H9 (cell line): ENCODE measurements around the gene ATP8A2. TPM values are rescaled to one million over a fixed set of nuclear protein-coding genes. Genes with fewer than 3 reads are reported as not detected.

Experiments used
- DNase-seq: peaks from one replicate; pipeline ENCODE4 v3.0.0-alpha.2; 2017
- H2AFZ ChIP-seq: one replicate; pipeline ENCODE4 v1.6.1; 2013; ENCODE audit warnings: mild to moderate bottlenecking, low read length, control low read depth, moderate library complexity
- H2AK5ac ChIP-seq: 2 replicates; pipeline ENCODE4 v1.6.1; 2013; ENCODE audit warnings: low read length, control low read depth, mixed read lengths; ENCODE audit not compliant: insufficient read length
- H2BK120ac ChIP-seq: one replicate; pipeline ENCODE4 v1.6.1; 2013; ENCODE audit warnings: low read depth, mild to moderate bottlenecking, low read length, control low read depth, inconsistent platforms; ENCODE audit not compliant: poor library complexity, severe bottlenecking
- H2BK12ac ChIP-seq: 2 replicates; pipeline ENCODE4 v1.6.1; 2013; ENCODE audit warnings: low read length, control low read depth, mixed read lengths, low read depth; ENCODE audit not compliant: insufficient read length
- H2BK15ac ChIP-seq: 2 replicates; pipeline ENCODE4 v1.6.1; 2013; ENCODE audit warnings: low read depth, low read length, control low read depth
- H2BK20ac ChIP-seq: one replicate; pipeline ENCODE4 v1.6.1; 2013; ENCODE audit warnings: low read depth, mild to moderate bottlenecking, low read length, control low read depth, inconsistent platforms; ENCODE audit not compliant: poor library complexity, severe bottlenecking
- H2BK5ac ChIP-seq: 2 replicates; pipeline ENCODE4 v1.6.1; 2013; ENCODE audit warnings: low read length, control low read depth, mixed read lengths; ENCODE audit not compliant: insufficient read length
- H3K14ac ChIP-seq: 2 replicates; pipeline ENCODE4 v1.6.1; 2013; ENCODE audit warnings: low read length, control low read depth; ENCODE audit not compliant: insufficient read depth
- H3K18ac ChIP-seq: 2 replicates; pipeline ENCODE4 v1.6.1; 2013; ENCODE audit warnings: low read depth, mild to moderate bottlenecking, mixed read lengths, low read length, control low read depth; ENCODE audit not compliant: insufficient read length
- H3K23ac ChIP-seq: 2 replicates; pipeline ENCODE4 v1.6.1; 2013; ENCODE audit warnings: low read length, control low read depth, mixed read lengths, low read depth; ENCODE audit not compliant: insufficient read length
- H3K23me2 ChIP-seq: 2 replicates; pipeline ENCODE4 v1.6.1; 2013; ENCODE audit warnings: low read depth, mild to moderate bottlenecking, mixed read lengths, low read length, control low read depth; ENCODE audit not compliant: insufficient read length, poor library complexity, severe bottlenecking
- H3K27ac ChIP-seq: 2 replicates; pipeline ENCODE4 v1.5.1; 2013; ENCODE audit warnings: low read length, control low read depth, mixed read lengths, low read depth; ENCODE audit not compliant: insufficient read length
- H3K27me3 ChIP-seq: 2 replicates; pipeline ENCODE4 v1.6.1; 2013; ENCODE audit warnings: low read length, control low read depth, inconsistent platforms; ENCODE audit not compliant: insufficient read depth
- H3K4ac ChIP-seq: 2 replicates; pipeline ENCODE4 v1.6.1; 2013; ENCODE audit warnings: low read depth, mild to moderate bottlenecking, control low read depth, inconsistent platforms, low read length, moderate library complexity
- H3K4me1 ChIP-seq: 2 replicates; pipeline ENCODE4 v1.6.1; 2013; ENCODE audit warnings: low read length, control low read depth, inconsistent platforms; ENCODE audit not compliant: insufficient read depth
- H3K4me2 ChIP-seq: 2 replicates; pipeline ENCODE4 v1.6.1; 2013; ENCODE audit warnings: low read length, control low read depth, mixed read lengths; ENCODE audit not compliant: insufficient read length, insufficient read depth
- H3K56ac ChIP-seq: 2 replicates; pipeline ENCODE4 v1.6.1; 2013; ENCODE audit warnings: low read depth, mild to moderate bottlenecking, mixed read lengths, low read length, control low read depth; ENCODE audit not compliant: insufficient read length
- H3K79me1 ChIP-seq: 2 replicates; pipeline ENCODE4 v1.6.1; 2013; ENCODE audit warnings: low read depth, mild to moderate bottlenecking, moderate library complexity, low read length, control low read depth, inconsistent platforms; ENCODE audit not compliant: insufficient read depth, poor library complexity, severe bottlenecking
- H3K79me2 ChIP-seq: 2 replicates; pipeline ENCODE4 v1.6.1; 2013; ENCODE audit warnings: low read length, control low read depth, inconsistent platforms; ENCODE audit not compliant: insufficient read depth
- H3K9ac ChIP-seq: 2 replicates; pipeline ENCODE4 v1.6.1; 2013; ENCODE audit warnings: low read length, control low read depth, mixed read lengths; ENCODE audit not compliant: insufficient read length; ENCODE audit errors: extremely low read depth
- H3K9me3 ChIP-seq: one replicate; pipeline ENCODE4 v1.6.1; 2013; ENCODE audit warnings: low read depth, low read length, inconsistent platforms; ENCODE audit not compliant: control insufficient read depth
- H3T11ph ChIP-seq: one replicate; pipeline ENCODE4 v1.6.1; 2013; ENCODE audit warnings: mild to moderate bottlenecking, low read length, control low read depth, inconsistent platforms
- H4K20me1 ChIP-seq: one replicate; pipeline ENCODE4 v1.6.1; 2013; ENCODE audit not compliant: control insufficient read depth, insufficient read length, insufficient read depth
- H4K5ac ChIP-seq: 2 replicates; pipeline ENCODE4 v1.6.1; 2013; ENCODE audit warnings: low read depth, mild to moderate bottlenecking, mixed read lengths, low read length, control low read depth; ENCODE audit not compliant: insufficient read length
- H4K8ac ChIP-seq: replicated peaks from 2 replicates; pipeline ENCODE4 v1.6.1; 2013; ENCODE audit warnings: low read length, control low read depth, mixed read lengths, low read depth; ENCODE audit not compliant: insufficient read length
- H4K91ac ChIP-seq: 2 replicates; pipeline ENCODE4 v1.6.1; 2013; ENCODE audit warnings: low read depth, mild to moderate bottlenecking, moderate library complexity, mixed read lengths, low read length, control low read depth; ENCODE audit not compliant: insufficient read length
- H3K27ac Mint-ChIP-seq, 3 experiments: 2 replicates in 2 of 3; 3 replicates in 1 of 3; pipeline ENCODE4 v1.8.0; 2020 to 2021; ENCODE audit warnings: mixed read lengths in 3 of 3, mild to moderate bottlenecking in 1 of 3, moderate library complexity in 1 of 3
- H3K27me3 Mint-ChIP-seq: 2 replicates; pipeline ENCODE4 v1.8.0; 2021; ENCODE audit warnings: low read depth, mild to moderate bottlenecking, moderate library complexity, mixed read lengths
- H3K36me3 Mint-ChIP-seq, 3 experiments: 2 replicates in 2 of 3; 3 replicates in 1 of 3; pipeline ENCODE4 v1.8.0; 2020 to 2021; ENCODE audit warnings: low read depth in 3 of 3, mixed read lengths in 3 of 3; ENCODE audit not compliant: insufficient read depth in 1 of 3
- H3K4me1 Mint-ChIP-seq, 2 experiments: 2 replicates each; pipeline ENCODE4 v1.8.0; 2020; ENCODE audit warnings: mixed read lengths in 2 of 2
- H3K4me3 Mint-ChIP-seq, 2 experiments: 2 replicates in 1 of 2; 3 replicates in 1 of 2; pipeline ENCODE4 v1.8.0; 2020 to 2021; ENCODE audit warnings: mild to moderate bottlenecking in 2 of 2, mixed read lengths in 2 of 2, moderate library complexity in 1 of 2
- H3K9me3 Mint-ChIP-seq, 2 experiments: 2 replicates in 1 of 2; 3 replicates in 1 of 2; pipeline ENCODE4 v1.8.0; 2020; ENCODE audit warnings: mild to moderate bottlenecking in 2 of 2, mixed read lengths in 2 of 2, moderate library complexity in 1 of 2
- WGBS: extraction: QIAGEN DNeasy Blood & Tissue Kit; methylation state at CpG from one replicate; pipeline ENCODE4 v1.1.7; 2013; ENCODE audit warnings: missing lambda C conversion rate, low lambda C conversion rate, mixed read lengths; ENCODE audit not compliant: insufficient read length; ENCODE audit errors: extremely low coverage; 5-methylcytosine and 5-hydroxymethylcytosine counted together
- total RNA-seq: library from RNA; stranded (reverse); gene quantifications from 2 replicates; pipeline ENCODE4 v1.2.1, GENCODE V29; 2021
- TF ChIP-seq, protein P1 (sequence below): fragments of 200-600 bp; sonication (generic); conservative IDR thresholded peaks from 3 replicates; pipeline ENCODE4 v1.8.0; 2021; ENCODE audit warnings: antibody characterized with exemption, mild to moderate bottlenecking

Gene ATP8A2
- total RNA-seq, 1 experiment from 2014 or later = 18.2 TPM

DNA sequence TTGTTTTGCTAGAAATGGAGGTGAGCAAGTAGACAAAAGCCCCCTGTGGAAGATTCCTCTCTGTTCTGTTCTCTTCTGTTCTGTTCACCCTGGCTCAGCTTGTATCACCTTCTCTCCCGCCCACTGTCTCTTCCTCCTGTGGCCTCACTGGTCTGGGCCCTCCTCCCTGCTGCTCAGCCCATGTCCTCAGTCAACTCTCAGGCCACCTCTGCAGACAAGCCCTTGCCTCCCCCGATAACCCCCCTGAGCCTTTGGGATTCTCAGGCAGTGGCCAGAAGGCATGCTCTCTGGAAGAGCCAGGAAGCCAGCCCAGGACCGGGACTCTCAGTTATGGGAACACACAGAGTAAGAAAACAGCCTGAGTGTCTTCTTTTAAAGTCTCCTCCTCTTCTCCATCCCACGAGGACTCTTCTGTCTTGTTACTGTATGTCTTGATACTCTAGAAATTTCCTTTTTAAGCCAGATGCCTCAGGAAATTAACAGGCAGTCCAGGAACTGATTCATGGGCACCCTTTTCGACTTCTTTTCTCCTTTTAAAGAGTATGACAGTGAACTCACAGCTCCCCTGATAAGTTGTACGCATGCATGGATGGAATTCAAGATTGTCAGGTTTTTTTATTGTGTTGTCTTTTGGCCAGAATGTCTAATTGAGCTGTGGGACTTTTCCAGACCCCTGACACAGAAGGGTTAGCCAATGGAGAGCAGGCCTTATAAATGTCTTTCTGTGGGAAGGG lies 646.3 kb downstream of the ATP8A2 start:
- H3T11ph ChIP-seq = no peak overlapping the region
- Mint-ChIP-seq H3K27ac (no peak overlapping the region; a peak in 1 of 7 replicates), H3K4me1 (peaks cover 30 to 32% of the 10 kb centered on the region in 2 experiments), H3K27me3 (peaks cover 9% of the 10 kb centered on the region), H3K4me3 (no peak overlapping the region), H3K9me3 (peaks cover 0 to 2% of the 10 kb centered on the region in 2 experiments; a peak in 1 of 5 replicates), H3K36me3 (peaks cover 0 to 3% (median 0%) of the 10 kb centered on the region in 3 experiments; a peak in 1 of 7 replicates)
- no peak overlapping the region for H2BK20ac ChIP-seq
- H3K4me2 ChIP-seq = no peak overlapping the region
- H4K8ac ChIP-seq = no peak overlapping the region
- H2AK5ac ChIP-seq = no peak overlapping the region
- H4K20me1 ChIP-seq = no peaks in the 10 kb centered on the region
- H4K91ac ChIP-seq = no peak overlapping the region
- no peaks in the 10 kb centered on the region for H3K79me2 ChIP-seq
- no peak overlapping the region for H2BK5ac ChIP-seq
- no peaks in the 10 kb centered on the region for H3K79me1 ChIP-seq
- H3K4me1 ChIP-seq = no peaks in the 10 kb centered on the region
- no peak overlapping the region for H3K4ac ChIP-seq
- H2AFZ ChIP-seq = no peak overlapping the region
- no peak overlapping the region for H3K14ac ChIP-seq
- no peak overlapping the region for H3K56ac ChIP-seq
- H3K9ac ChIP-seq = no peak overlapping the region
- H2BK15ac ChIP-seq = no peak overlapping the region
- no peak for DNase-seq
- no peak overlapping the region for H4K5ac ChIP-seq
- H3K23ac ChIP-seq = no peak overlapping the region
- H3K9me3 ChIP-seq = no peaks in the 10 kb centered on the region
- no peaks in the 10 kb centered on the region for H3K23me2 ChIP-seq
- WGBS = no CpG with 5 or more reads among the region's 6 CpGs
- TF ChIP-seq, protein P1, sequence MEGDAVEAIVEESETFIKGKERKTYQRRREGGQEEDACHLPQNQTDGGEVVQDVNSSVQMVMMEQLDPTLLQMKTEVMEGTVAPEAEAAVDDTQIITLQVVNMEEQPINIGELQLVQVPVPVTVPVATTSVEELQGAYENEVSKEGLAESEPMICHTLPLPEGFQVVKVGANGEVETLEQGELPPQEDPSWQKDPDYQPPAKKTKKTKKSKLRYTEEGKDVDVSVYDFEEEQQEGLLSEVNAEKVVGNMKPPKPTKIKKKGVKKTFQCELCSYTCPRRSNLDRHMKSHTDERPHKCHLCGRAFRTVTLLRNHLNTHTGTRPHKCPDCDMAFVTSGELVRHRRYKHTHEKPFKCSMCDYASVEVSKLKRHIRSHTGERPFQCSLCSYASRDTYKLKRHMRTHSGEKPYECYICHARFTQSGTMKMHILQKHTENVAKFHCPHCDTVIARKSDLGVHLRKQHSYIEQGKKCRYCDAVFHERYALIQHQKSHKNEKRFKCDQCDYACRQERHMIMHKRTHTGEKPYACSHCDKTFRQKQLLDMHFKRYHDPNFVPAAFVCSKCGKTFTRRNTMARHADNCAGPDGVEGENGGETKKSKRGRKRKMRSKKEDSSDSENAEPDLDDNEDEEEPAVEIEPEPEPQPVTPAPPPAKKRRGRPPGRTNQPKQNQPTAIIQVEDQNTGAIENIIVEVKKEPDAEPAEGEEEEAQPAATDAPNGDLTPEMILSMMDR = no peak
- no peak overlapping the region for H2BK120ac ChIP-seq
- no peak overlapping the region for H3K27ac ChIP-seq
- H2BK12ac ChIP-seq = no peak overlapping the region
- H3K27me3 ChIP-seq = no peaks in the 10 kb centered on the region; the same call in 1 of the 2 replicates
- H3K18ac ChIP-seq = no peak overlapping the region
